Loucy (cell line): Measurements from ENCODE around the gene C2CD4B.

Experiments
- H2AFZ ChIP-seq: fragments of 200-600 bp; sonication (generic); 2 replicates; pipeline ENCODE4 v1.6.0; 2016; ENCODE audit warnings: antibody characterized with exemption, mild to moderate bottlenecking, low read length, moderate library complexity
- H3F3A ChIP-seq: fragments of 200-600 bp; 2 replicates; pipeline ENCODE4 v1.6.0; 2016; ENCODE audit warnings: antibody characterized with exemption, low read depth, mild to moderate bottlenecking
- H3K27me3 ChIP-seq: fragments of 200-600 bp; sonication (generic); 2 replicates; pipeline ENCODE4 v1.6.1; 2014; ENCODE audit warnings: low read length, mild to moderate bottlenecking; ENCODE audit not compliant: insufficient read depth, poor library complexity, severe bottlenecking
- H3K36me3 ChIP-seq: fragments of 200-600 bp; sonication (generic); 2 replicates; pipeline ENCODE4 v1.6.1; 2016; ENCODE audit warnings: low read length; ENCODE audit not compliant: insufficient read depth
- H3K4me1 ChIP-seq: fragments of 200-600 bp; sonication (generic); 2 replicates; pipeline ENCODE4 v1.5.1; 2014; ENCODE audit warnings: low read length, mild to moderate bottlenecking; ENCODE audit not compliant: insufficient read depth, poor library complexity, severe bottlenecking
- H3K4me2 ChIP-seq: fragments of 200-600 bp; sonication (generic); 2 replicates; pipeline ENCODE4 v1.6.0; 2014; ENCODE audit warnings: antibody characterized with exemption, low read length, low read depth, mild to moderate bottlenecking; ENCODE audit not compliant: poor library complexity, severe bottlenecking
- H3K4me3 ChIP-seq: fragments of 200-600 bp; sonication (generic); 2 replicates; pipeline ENCODE4 v1.5.1; 2014; ENCODE audit warnings: low read length, mild to moderate bottlenecking, mixed read lengths; ENCODE audit not compliant: poor library complexity, severe bottlenecking
- H3K79me2 ChIP-seq: fragments of 200-600 bp; sonication (generic); 2 replicates; pipeline ENCODE4 v1.6.1; 2014; ENCODE audit warnings: low read length; ENCODE audit not compliant: insufficient read depth
- H3K9ac ChIP-seq: fragments of 200-600 bp; sonication (generic); 2 replicates; pipeline ENCODE4 v1.6.0; 2014; ENCODE audit warnings: mild to moderate bottlenecking, low read depth, low read length, moderate library complexity; ENCODE audit not compliant: poor library complexity, severe bottlenecking
- H3K9me2 ChIP-seq: fragments of 200-600 bp; sonication (generic); replicated peaks from 2 replicates; pipeline ENCODE4 v1.6.1; 2016; ENCODE audit warnings: low read depth, low read length, mixed read lengths
- H3K9me3 ChIP-seq: fragments of 200-600 bp; sonication (generic); 2 replicates; pipeline ENCODE4 v1.6.1; 2014; ENCODE audit warnings: mild to moderate bottlenecking, antibody characterized with exemption, low read length, low read depth; ENCODE audit not compliant: insufficient read depth
- H4K20me1 ChIP-seq: fragments of 200-600 bp; sonication (generic); 2 replicates; pipeline ENCODE4 v1.6.0; 2014; ENCODE audit warnings: antibody characterized with exemption, low read length, mild to moderate bottlenecking; ENCODE audit not compliant: insufficient read depth, poor library complexity, severe bottlenecking
- EZH2phosphoT487 ChIP-seq: fragments of 200-600 bp; IDR thresholded peaks from 2 replicates; pipeline ENCODE4 v1.6.1; 2018; ENCODE audit warnings: antibody characterized with exemption, mild to moderate bottlenecking, moderate library complexity, borderline replicate concordance
- TF ChIP-seq, protein P1 (sequence below): fragments of 200-600 bp; sonication (generic); conservative IDR thresholded peaks from 2 replicates; pipeline ENCODE4 v1.5.1; 2014; ENCODE audit warnings: mild to moderate bottlenecking, antibody characterized with exemption, low read length

The C2CD4B gene

DNA sequence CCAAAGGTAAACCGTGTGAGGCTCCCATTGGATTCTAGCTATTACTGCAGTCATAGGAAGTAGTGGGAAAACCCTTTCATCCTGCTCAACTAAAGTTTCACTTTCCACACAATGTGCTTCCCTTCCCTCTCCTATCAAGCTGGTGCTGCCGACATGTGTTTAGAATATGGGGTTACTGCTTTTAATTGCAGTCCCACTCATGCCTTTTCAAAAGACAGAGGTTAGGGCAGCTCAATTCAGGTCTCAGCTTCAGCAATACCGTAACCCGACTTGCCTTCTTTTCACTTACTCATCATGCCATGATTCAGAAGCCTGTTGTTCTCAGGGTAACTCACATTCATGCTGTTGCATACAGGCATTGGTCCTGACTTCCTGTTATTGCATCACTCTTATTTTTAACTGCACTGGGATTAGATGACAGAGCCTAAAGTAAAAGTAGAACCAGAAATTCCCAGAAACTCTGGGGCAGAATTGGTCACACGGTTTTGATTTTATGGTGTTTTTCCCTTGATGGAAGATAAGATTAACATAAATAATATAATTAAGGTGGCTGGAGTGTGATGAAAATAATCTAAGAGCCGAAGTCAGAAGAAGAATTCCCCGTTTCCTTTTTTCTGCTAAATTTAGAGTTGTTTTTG is 45.7 kb downstream of the C2CD4B start:
- no peaks in the 10 kb centered on the region for H3K9me3 ChIP-seq
- no peaks in the 10 kb centered on the region for H3K27me3 ChIP-seq
- H2AFZ ChIP-seq: peak overlapping the region; percentile 94
- TF ChIP-seq, protein P1, sequence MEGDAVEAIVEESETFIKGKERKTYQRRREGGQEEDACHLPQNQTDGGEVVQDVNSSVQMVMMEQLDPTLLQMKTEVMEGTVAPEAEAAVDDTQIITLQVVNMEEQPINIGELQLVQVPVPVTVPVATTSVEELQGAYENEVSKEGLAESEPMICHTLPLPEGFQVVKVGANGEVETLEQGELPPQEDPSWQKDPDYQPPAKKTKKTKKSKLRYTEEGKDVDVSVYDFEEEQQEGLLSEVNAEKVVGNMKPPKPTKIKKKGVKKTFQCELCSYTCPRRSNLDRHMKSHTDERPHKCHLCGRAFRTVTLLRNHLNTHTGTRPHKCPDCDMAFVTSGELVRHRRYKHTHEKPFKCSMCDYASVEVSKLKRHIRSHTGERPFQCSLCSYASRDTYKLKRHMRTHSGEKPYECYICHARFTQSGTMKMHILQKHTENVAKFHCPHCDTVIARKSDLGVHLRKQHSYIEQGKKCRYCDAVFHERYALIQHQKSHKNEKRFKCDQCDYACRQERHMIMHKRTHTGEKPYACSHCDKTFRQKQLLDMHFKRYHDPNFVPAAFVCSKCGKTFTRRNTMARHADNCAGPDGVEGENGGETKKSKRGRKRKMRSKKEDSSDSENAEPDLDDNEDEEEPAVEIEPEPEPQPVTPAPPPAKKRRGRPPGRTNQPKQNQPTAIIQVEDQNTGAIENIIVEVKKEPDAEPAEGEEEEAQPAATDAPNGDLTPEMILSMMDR: no peak
- TF ChIP-seq EZH2phosphoT487: no peak
- H4K20me1 ChIP-seq: no peaks in the 10 kb centered on the region
- H3K4me1 ChIP-seq: peaks cover 12% of the 10 kb centered on the region
- no peaks in the 10 kb centered on the region for H3K79me2 ChIP-seq
- H3K9ac ChIP-seq: no peak overlapping the region
- H3K4me2 ChIP-seq: no peak overlapping the region
- no peaks in the 10 kb centered on the region for H3K36me3 ChIP-seq
- no peaks in the 10 kb centered on the region for H3K9me2 ChIP-seq
- no peaks in the 10 kb centered on the region for H3F3A ChIP-seq
- H3K4me3 ChIP-seq: no peak overlapping the region

DNA sequence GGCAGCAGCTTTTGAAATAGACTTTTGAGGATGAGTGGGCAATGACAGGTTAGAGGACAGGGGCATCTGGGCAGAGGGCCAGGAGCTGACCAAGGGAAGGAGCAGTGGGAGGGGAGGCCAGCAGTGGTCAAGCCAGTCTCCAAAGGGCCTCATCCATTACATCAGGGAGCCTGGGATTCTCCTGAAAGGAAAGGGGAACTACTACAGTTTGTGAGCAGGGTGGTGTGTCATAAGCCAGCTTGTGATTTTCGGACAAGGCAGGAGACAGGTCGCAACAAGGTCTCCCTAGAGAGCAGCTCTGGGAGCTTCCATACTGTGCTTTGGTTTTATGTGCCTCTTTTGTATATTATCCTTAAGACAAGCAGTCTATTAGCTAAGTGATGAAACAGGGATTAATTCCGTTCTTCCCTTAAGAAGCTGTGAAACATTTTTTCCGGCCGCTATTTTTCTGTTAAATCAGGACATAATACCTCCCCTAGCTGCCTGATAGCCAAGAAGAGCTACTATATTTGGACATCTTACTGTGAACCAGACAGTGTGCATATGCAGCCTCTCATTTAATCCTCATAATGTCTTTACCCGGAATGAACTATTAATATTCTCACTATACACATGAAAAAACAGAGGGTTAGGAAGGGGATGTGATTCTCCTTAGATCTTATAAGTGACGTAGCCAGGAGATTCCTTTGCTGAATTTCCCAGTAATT is 46.4 kb downstream of the C2CD4B start:
- no peaks in the 10 kb centered on the region for H3K9me3 ChIP-seq
- no peaks in the 10 kb centered on the region for H3K9me2 ChIP-seq
- H3K27me3 ChIP-seq: no peaks in the 10 kb centered on the region
- no peaks in the 10 kb centered on the region for H4K20me1 ChIP-seq
- no peak overlapping the region for H3K4me2 ChIP-seq
- TF ChIP-seq, protein P1: no peak
- no peaks in the 10 kb centered on the region for H3F3A ChIP-seq
- H3K4me3 ChIP-seq: no peak overlapping the region
- H2AFZ ChIP-seq: peak overlapping the region; percentile 94
- peaks cover 6% of the 10 kb centered on the region for H3K4me1 ChIP-seq
- H3K9ac ChIP-seq: no peak overlapping the region
- H3K36me3 ChIP-seq: no peaks in the 10 kb centered on the region
- H3K79me2 ChIP-seq: no peaks in the 10 kb centered on the region

DNA sequence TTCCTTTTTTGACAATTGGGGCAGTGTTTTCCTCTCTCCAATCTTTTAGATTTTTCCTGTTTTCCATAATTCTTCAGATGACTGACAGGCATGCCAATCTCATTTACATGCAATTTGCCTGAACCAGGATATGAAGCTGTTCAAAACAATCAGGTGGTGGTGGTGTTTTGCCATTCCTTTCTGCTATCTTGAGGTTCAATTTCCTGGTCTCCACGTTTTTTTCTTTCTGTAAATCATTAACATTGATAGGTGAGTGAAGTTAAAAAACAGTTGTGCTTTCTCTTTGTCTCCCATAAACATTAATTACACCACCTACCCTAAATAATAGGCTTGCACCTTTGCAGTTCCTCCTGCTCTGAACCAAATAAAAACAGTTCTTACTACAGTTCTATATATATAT is 49.2 kb downstream of the C2CD4B start:
- H3K4me1 ChIP-seq: peaks cover 6% of the 10 kb centered on the region
- no peaks in the 10 kb centered on the region for H3F3A ChIP-seq
- H3K9ac ChIP-seq: no peak overlapping the region
- no peaks in the 10 kb centered on the region for H3K79me2 ChIP-seq
- no peaks in the 10 kb centered on the region for H3K9me2 ChIP-seq
- H3K36me3 ChIP-seq: no peaks in the 10 kb centered on the region
- no peaks in the 10 kb centered on the region for H3K9me3 ChIP-seq
- H3K27me3 ChIP-seq: no peaks in the 10 kb centered on the region
- H3K4me2 ChIP-seq: no peak overlapping the region
- TF ChIP-seq, protein P1: no peak
- no peak for TF ChIP-seq EZH2phosphoT487
- no peaks in the 10 kb centered on the region for H4K20me1 ChIP-seq
- no peak overlapping the region for H2AFZ ChIP-seq
- H3K4me3 ChIP-seq: no peak overlapping the region
